GM21360 (cell line): ENCODE results near the gene COQ8B.
"Not testable (repeated sequence)": the region's sequence is repeated elsewhere in the genome, so short reads cannot be mapped to it uniquely, and the experiment has no call there.

ENCODE experiments used
- ATAC-seq: cut with Tn5 transposase; IDR thresholded peaks from one replicate; pipeline ENCODE4 v1.9.1; 2021; ENCODE audit warnings: mild to moderate bottlenecking, moderate library complexity; ENCODE audit not compliant: unreplicated experiment

COQ8B gene

DNA sequence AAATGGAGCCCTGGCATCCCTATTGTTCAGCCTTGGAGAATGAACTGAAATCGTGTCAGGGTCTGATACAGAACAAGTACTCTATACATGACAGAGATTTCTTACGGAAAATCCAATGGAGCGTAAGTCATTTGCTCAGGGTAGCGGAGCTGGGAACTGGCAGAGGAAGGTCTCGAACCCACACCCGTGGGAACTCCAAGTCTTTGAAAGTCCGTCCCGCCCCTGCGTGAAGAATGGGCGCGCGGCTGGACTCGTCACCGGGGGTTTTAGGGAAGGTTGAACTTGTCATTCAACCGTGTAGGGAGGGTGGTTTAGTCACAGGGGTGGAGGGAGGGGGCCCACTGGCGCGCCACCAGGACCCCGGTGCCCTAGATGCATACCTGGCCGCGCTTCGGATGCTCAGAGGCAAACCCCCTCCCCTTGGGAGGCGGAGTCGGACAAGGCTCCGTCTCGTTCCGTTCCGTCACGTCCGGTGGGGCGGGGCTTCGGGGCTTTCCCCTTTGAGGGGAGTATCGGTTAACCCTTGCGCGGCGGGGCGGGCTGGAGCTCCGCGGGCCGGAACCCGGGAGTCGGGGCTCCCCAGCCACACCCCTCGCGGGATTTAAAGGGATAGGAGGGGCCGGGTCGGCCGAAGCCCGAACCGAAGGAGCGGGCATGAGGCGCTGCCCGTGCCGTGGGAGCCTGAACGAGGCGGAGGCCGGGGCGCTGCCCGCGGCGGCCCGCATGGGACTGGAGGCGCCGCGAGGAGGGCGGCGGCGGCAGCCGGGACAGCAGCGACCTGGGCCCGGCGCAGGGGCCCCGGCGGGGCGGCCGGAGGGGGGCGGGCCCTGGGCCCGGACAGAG, at the start of gene COQ8B, which contains the start of gene ITPKC:
COQ8B (minus strand) TSS at position 405 of the 843 bp plus-strand sequence. CDS start 2,254 bp downstream, outside the sequence.
ITPKC (plus strand) TSS at position 631 of the 843 bp plus-strand sequence; CDS start at position 655, 24 bp downstream.
- ATAC-seq = peak; percentile 67

GRCh38 chr19:40766385-40766784, 49.7 kb upstream of the COQ8B start:
- not testable (repeated sequence) for ATAC-seq

DNA sequence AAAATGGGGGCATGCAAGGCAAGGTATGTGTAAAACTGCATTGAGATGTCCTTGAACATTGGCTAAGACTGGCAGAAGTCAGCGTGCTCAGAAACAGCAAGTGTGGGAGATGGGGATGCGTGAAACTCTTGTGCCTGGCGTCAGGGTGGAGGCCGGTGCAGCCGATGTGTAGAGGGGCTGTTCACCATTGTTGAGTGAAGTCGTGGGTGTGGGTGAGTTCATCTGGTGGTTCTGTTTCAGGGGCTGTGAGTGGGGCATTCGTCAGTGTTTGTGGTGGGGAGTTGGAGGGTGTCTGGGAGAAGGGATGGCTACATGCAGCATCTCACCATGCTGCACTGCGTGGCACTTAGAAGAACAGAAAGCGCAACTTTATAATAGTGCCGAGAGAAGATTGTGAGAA, 47.3 kb upstream of the COQ8B start:
- no peak for ATAC-seq

- ATAC-seq = no peak
Measured at GRCh38 chr19:40763526-40763925, 46.8 kb upstream of the COQ8B start.

- no peak for ATAC-seq
Measured at GRCh38 chr19:40762754-40763470, 46.2 kb upstream of the COQ8B start.

GRCh38 chr19:40759352-40759751, 42.7 kb upstream of the COQ8B start:
- ATAC-seq = no peak

GRCh38 chr19:40758491-40758890, 41.8 kb upstream of the COQ8B start:
- no peak for ATAC-seq

- ATAC-seq = no peak
Measured at GRCh38 chr19:40756502-40757110, 39.9 kb upstream of the COQ8B start.

GRCh38 chr19:40755791-40756190, 39.1 kb upstream of the COQ8B start:
- no peak for ATAC-seq

DNA sequence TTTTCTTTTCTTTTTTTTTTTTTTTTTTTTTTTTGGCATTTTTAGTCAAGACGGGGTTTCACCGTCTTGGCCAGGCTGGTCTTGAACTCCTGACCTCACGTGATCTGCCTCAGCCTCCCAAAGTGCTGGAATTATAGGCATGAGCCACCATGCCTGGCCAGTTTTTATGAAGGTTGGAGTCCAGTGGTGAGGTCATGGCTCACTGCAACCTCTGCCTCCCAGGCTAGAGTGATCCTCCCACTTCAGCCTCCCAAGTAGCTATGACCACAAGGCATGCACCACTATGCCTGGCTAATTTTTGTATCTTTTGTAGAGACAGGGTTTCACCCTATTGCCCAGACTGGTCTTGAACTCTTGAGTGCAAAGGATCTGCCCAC, 38.5 kb upstream of the COQ8B start:
- ATAC-seq = no peak

DNA sequence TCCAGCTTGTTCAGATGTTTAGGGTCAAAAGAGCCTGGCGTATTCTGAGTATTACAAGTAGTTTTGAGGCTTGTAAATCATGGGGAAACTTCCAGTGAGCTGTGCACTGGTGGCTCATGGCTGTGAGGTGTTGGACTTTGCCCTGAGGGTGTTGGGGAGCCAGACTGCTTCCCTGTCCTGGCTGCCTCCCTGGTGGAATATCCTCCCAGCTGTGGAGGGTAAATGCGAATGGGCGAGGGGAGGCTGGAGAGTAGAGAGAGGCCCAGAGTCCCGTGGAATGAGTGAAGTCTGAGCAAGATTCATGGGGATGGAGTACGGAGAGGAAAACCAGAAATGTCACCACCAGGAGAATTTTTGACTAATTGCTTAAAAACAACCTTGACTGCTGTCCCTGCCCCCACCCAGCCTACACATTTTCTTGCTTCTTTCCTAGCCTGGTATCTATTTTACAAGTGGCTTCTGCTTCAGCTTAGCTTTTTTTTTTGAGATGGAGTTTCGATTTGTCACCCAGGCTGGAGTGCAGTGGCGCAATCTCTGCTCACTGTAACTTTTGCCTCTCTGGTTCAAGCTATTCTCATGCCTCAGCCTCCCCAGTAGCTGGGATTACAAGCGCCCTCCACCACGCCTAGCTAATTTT, 38.0 kb upstream of the COQ8B start:
- ATAC-seq = no peak

DNA sequence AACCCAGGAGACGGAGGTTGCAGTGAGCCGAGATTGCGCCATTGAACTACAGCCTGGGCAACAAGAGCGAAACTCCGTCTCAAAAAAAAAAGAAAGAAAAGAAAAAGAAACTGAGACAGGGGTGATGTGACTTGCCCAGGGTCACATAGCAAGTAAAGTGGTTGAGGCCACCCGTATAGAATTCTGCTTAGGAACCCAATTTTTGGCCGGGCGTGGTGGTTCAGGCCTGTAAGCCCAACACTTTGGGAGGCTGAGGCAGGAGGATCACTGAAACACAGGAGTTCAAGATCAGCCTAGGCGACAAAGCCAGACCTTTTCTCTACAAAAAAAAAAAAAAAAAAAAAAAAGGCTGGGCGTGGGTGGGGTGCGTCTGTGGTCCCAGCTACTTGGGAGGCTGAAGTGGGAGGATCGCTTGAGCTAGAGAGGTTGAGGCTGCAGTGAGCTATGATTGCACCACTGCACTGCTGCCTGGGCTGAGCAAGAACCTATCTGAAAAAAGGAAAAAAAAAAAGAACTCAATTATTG, 35.6 kb upstream of the COQ8B start:
- no peak for ATAC-seq

DNA sequence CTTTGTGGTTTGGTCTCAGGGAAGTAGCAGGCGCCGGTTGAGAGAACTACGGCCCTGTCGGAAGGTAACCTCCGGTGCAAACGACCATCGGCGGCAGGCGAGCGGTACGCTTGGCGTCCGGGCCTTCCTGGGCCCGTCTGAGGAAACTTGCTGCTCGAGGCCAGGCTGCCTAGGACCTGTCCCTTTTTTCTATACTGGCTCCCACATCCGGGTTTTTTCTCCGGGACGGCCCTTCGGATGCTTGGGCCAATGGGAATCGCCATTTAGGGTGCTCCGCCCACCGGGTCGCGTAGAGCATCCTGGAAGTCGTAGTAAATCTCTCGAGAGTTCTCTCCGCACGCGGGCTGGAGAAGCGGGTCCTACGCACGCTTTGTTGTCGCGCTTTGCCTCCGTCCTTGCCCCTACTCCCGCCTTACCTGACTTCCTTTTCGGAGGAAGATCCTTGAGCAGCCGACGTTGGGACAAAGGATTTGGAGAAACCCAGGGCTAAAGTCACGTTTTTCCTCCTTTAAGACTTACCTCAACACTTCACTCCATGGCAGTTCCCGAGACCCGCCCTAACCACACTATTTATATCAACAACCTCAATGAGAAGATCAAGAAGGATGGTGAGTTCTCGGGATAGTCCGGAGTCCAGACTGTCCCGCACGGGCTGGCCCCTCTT, 34.3 kb upstream of the COQ8B start, which contains the start of gene SNRPA:
SNRPA (plus strand) TSS at position 330 of the 664 bp plus-strand sequence; CDS start at position 536, 206 bp downstream.
- ATAC-seq = peak; percentile 52

DNA sequence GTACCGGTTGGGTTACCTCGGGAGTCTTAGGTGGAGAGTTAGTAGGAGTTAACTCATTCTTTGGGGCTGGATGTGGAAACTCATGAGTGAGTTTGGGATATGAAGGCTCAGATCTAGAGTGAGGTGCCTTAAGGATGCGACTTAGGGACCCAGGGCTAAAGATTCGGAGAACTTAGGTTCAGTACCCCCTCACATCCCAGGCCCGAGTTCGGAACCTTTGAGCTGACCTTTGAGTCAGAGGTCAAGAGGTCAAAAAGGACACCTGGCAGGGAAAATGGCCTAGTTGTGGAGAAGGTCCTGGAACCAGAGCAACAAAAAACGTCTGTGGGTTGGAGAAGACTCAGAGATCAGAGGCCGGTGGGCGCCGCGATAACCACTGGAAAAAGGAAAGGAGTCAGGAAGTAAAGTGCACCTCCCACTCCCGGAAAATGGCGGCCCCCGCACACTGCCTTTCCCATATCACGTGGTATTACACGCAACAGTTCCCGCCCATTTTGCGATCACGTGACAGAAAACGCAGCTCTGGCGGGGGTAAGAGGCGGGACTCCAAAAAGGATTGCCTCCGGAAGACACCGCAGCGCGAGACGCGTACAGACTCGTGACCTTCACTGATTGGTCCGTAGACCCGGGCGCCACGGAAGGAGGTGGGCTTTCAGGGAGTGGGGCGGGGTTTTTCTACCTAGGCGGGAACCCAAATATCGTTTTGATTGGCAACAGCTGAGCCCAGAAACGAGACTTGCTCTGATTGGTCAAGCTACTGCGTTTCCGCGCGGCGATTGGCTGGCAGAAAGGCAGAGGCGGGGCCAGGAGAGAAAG, 33.6 kb upstream of the COQ8B start, which contains the start of gene ACTMAP:
ACTMAP (minus strand) TSS at position 420 of the 816 bp plus-strand sequence. CDS start 674 bp downstream, outside the sequence.
- peak; percentile 79 for ATAC-seq

DNA sequence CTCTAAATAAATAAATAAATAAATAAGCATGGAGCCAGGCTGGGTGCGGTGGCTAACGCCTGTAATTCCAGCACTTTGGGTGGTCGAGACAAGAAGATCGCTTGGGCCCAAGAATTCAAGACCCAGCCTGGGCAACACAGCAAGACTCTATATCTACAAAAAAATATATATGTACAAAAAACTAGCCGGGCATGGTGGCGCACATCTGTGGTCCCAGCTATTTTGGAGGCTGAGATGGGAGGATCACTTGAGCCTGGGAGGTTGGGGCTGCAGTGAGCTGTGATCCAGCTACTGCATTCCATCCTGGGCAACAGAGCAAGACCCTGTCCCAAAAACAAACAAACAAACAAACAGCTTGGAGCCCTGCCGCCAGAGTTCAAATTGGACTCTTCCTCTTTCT, 30.9 kb upstream of the COQ8B start:
- no peak for ATAC-seq

- no peak for ATAC-seq
Measured at GRCh38 chr19:40745402-40745780, 28.7 kb upstream of the COQ8B start.

GRCh38 chr19:40744554-40745401, 28.1 kb upstream of the COQ8B start:
- ATAC-seq = no peak

DNA sequence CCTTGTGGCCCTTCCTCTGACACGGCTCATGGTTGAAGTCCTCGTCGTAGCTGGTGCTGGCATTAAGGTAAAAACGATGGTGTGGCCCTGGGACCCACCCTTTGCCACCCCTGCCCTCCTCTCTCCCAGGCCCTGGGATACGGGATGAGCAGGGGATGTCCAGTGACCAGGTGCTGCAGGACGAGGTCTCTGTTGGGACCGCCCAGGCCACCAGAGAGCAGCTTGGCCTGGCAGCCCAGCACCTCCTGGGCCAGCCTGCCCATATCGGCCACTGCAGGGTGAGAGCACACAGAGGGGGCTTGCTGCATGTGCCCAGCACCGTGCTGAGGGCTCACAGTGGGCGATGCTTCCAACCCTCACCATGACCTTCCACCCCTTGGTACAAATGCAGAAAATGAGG, 27.2 kb upstream of the COQ8B start:
- no peak for ATAC-seq
